Measurements from ENCODE around the gene FGF8. TPM values are rescaled to one million over a fixed set of nuclear protein-coding genes. Genes with fewer than 3 reads are reported as not detected.
"Not testable (repeated sequence)": the region's sequence is repeated elsewhere in the genome, so short reads cannot be mapped to it uniquely, and the experiment has no call there.

Gene FGF8
- total RNA-seq, 2 experiments from 2014 or later, result 0.38 TPM; not detected in 1

DNA sequence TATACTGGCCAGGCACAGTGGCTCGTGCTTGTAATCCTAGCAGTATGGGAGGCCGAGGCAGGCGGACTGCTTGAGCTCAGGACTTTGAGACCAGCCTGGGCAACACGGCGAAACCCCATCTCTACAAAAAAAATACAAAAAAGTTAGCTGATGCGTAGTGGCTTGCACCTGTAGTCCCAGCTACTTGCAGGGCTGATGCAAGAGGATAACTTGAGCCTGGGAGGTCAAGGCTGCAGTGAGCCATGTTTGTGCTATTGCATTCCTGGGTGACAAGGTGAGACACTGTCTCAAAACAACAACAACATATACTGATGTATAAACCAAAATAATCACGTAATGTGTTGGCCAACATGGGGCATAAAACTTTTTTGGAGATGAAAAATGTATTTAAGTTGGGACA, 13.8 kb upstream of the FGF8 start:
- CTCF ChIA-PET, result interaction anchor here (0.7 to 1.3 kb wide), 3 partner anchors 8 to 14 kb away, joined by 3 to 7 read pairs (median 3); no protein-coding TSS in a partner anchor
- intact Hi-C loops (cut with micrococcal nuclease), result no loop called here
- H3K36me3 Mint-ChIP-seq (ENCODE audit: low read depth), result peaks cover 45% of the 10 kb centered on the region
- POLR2A ChIA-PET, result interaction anchor here (0.5 kb wide), 1 partner anchor 55 kb away, joined by 3 read pairs; no protein-coding TSS in a partner anchor
- H3K4me3 Mint-ChIP-seq, result no peak overlapping the region
- no peaks in the 10 kb centered on the region for H3K27me3 Mint-ChIP-seq
- peaks cover 10% of the 10 kb centered on the region for H3K4me1 Mint-ChIP-seq (ENCODE audit: low read depth)
- H3K9me3 Mint-ChIP-seq, result no peaks in the 10 kb centered on the region
- ATAC-seq (no peak), DNase-seq (no peak)
- H3K27ac Mint-ChIP-seq, result peak overlapping the region; percentile 38
- TF ChIP-seq CTCF (IDR thresholded peaks at IDR 0.05), result no peak

- CTCF ChIA-PET, result interaction anchor here (1.2 to 1.3 kb wide), 2 partner anchors 8 to 9 kb away, joined by 3 to 7 read pairs; no protein-coding TSS in a partner anchor
- H3K9me3 Mint-ChIP-seq; intact Hi-C loops (cut with micrococcal nuclease); H3K4me3 Mint-ChIP-seq; DNase-seq; ATAC-seq; H3K27me3 Mint-ChIP-seq; POLR2A ChIA-PET; H3K27ac Mint-ChIP-seq: not testable (repeated sequence)
- Mint-ChIP-seq H3K36me3 (ENCODE audit: low read depth) (peaks cover 44% of the 10 kb centered on the region), H3K4me1 (ENCODE audit: low read depth) (peaks cover 13% of the 10 kb centered on the region)
Observed at GRCh38 chr10:101789231-101789630, 13.3 kb upstream of the FGF8 start.

- Mint-ChIP-seq H3K27me3 (no peaks in the 10 kb centered on the region), H3K27ac (peak overlapping the region; percentile 8), H3K4me1 (ENCODE audit: low read depth) (peaks cover 29% of the 10 kb centered on the region), H3K36me3 (ENCODE audit: low read depth) (peaks cover 49% of the 10 kb centered on the region), H3K4me3 (no peak overlapping the region), H3K9me3 (no peaks in the 10 kb centered on the region)
- TF ChIP-seq CTCF (IDR thresholded peaks at IDR 0.05), result no peak
- intact Hi-C loops (cut with micrococcal nuclease), result no loop called here
- DNase-seq, result no peak
- ChIA-PET POLR2A (interaction anchor here (5.0 kb wide), 1 partner anchor 31 kb away, joined by 53 read pairs; the partner anchor contains the start of gene OGA), CTCF (interaction anchor here (1.3 kb wide), 1 partner anchor 10 kb away, joined by 5 read pairs; no protein-coding TSS in a partner anchor)
- no peak for ATAC-seq
Observed at GRCh38 chr10:101785801-101786200, 9.9 kb upstream of the FGF8 start.

DNA sequence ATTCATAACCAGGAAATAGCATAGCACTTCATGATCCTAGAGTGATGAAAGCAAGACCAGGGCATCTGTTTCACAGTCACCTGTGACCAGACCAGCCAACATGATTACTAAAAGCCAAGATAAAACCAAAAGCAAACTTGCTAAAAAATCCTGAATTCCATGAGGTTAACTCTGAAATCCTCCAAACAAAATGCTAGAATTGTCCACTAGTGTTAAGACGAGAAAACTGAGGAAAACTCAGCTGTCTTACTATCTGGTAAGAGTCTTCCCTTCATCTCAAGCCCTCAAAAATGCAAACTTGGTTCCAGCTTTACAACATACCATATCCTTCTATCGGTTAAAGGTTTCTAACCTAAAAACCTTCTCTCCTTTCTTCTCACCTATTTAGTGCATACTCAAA, 8.6 kb upstream of the FGF8 start:
- H3K36me3 Mint-ChIP-seq (ENCODE audit: low read depth), result peaks cover 52% of the 10 kb centered on the region
- ChIA-PET CTCF (interaction anchor here (0.9 to 7.4 kb wide), 10 partner anchors 11 to 289 kb away, joined by 3 to 180 read pairs (median 5); no protein-coding TSS in a partner anchor), POLR2A (interaction anchor here (0.5 to 5.0 kb wide), 7 partner anchors 11 to 197 kb away, joined by 3 to 53 read pairs (median 7); partner anchors contain the start of gene OGA)
- no peak for DNase-seq
- H3K27ac Mint-ChIP-seq, result peak overlapping the region; percentile 95
- ATAC-seq, result no peak
- intact Hi-C loops (cut with micrococcal nuclease), result loop anchor here (5.0 kb wide), 1 partner anchor 33 kb away; the partner anchor contains the start of gene OGA
- peak overlapping the region; percentile 94 for H3K4me3 Mint-ChIP-seq
- no peaks in the 10 kb centered on the region for H3K27me3 Mint-ChIP-seq
- H3K4me1 Mint-ChIP-seq (ENCODE audit: low read depth), result peaks cover 34% of the 10 kb centered on the region
- H3K9me3 Mint-ChIP-seq, result no peaks in the 10 kb centered on the region
- TF ChIP-seq CTCF (IDR thresholded peaks at IDR 0.05), result no peak

- H3K36me3 Mint-ChIP-seq (ENCODE audit: low read depth), result peaks cover 57% of the 10 kb centered on the region
- CTCF ChIA-PET, result interaction anchor here (0.9 to 7.4 kb wide), 17 partner anchors 9 to 570 kb away, joined by 3 to 180 read pairs (median 6); partner anchors contain the start of gene FBXW4
- intact Hi-C loops (cut with micrococcal nuclease), result loop anchor here (5.0 kb wide), 1 partner anchor 34 kb away; the partner anchor contains the start of gene OGA
Observed at GRCh38 chr10:101783736-101784118, 7.8 kb upstream of the FGF8 start.

More at GRCh38 chr10:101783736-101784118, 7.8 kb upstream of the FGF8 start:
- Mint-ChIP-seq H3K27me3 (peaks cover 5% of the 10 kb centered on the region), H3K4me3 (peak overlapping the region; percentile 94), H3K9me3 (no peaks in the 10 kb centered on the region), H3K27ac (peak overlapping the region; percentile 95), H3K4me1 (ENCODE audit: low read depth) (peaks cover 41% of the 10 kb centered on the region)
- no peak for ATAC-seq
- no peak for TF ChIP-seq CTCF (IDR thresholded peaks at IDR 0.05)
- POLR2A ChIA-PET, result interaction anchor here (0.7 to 5.0 kb wide), 9 partner anchors 9 to 197 kb away, joined by 3 to 53 read pairs (median 4); partner anchors contain the start of gene OGA
- DNase-seq, result no peak
